ENCODE results near the gene PCDHGA2. TPM values are rescaled to one million over a fixed set of nuclear protein-coding genes. Genes with fewer than 3 reads are reported as not detected.

PCDHGA2 gene
- total RNA-seq, 1 donor from 2014 or later, result 0.23 TPM

- TF ChIP-seq, protein P1, sequence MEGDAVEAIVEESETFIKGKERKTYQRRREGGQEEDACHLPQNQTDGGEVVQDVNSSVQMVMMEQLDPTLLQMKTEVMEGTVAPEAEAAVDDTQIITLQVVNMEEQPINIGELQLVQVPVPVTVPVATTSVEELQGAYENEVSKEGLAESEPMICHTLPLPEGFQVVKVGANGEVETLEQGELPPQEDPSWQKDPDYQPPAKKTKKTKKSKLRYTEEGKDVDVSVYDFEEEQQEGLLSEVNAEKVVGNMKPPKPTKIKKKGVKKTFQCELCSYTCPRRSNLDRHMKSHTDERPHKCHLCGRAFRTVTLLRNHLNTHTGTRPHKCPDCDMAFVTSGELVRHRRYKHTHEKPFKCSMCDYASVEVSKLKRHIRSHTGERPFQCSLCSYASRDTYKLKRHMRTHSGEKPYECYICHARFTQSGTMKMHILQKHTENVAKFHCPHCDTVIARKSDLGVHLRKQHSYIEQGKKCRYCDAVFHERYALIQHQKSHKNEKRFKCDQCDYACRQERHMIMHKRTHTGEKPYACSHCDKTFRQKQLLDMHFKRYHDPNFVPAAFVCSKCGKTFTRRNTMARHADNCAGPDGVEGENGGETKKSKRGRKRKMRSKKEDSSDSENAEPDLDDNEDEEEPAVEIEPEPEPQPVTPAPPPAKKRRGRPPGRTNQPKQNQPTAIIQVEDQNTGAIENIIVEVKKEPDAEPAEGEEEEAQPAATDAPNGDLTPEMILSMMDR (conservative IDR thresholded peaks at IDR 0.05; ENCODE audit: low read depth, low read length), result peak; percentile 17
- peak within 1 kb of the TSS; percentile 4 for H3K4me3 ChIP-seq (ENCODE audit: low read depth, low read length)
- DNase-seq (ENCODE audit: low read depth), result no peak
These were observed 25.5 kb downstream of the PCDHGA2 start, which contains the start of gene PCDHGA5 for GRCh38 chr5:141363952-141364660. TSS of gene PCDHGA5 (plus strand) at chr5:141364162. CDS start at chr5:141364331, 169 bp downstream.

GRCh38 chr5:141366016-141366896 lies 27.7 kb downstream of the PCDHGA2 start:
- no peak for DNase-seq (ENCODE audit: low read depth)
- TF ChIP-seq, protein P1 (conservative IDR thresholded peaks at IDR 0.05; ENCODE audit: low read depth, low read length), result no peak

GRCh38 chr5:141369994-141370848 lies 31.7 kb downstream of the PCDHGA2 start, which contains the start of gene PCDHGB3:
TSS of gene PCDHGB3 (plus strand) at chr5:141370242. CDS start at chr5:141370395, 153 bp downstream.
- TF ChIP-seq, protein P1 (conservative IDR thresholded peaks at IDR 0.05; ENCODE audit: low read depth, low read length), result peak; percentile 47
- DNase-seq (ENCODE audit: low read depth), result no peak
- H3K4me3 ChIP-seq (ENCODE audit: low read depth, low read length), result peak within 1 kb of the TSS; percentile 38

More at GRCh38 chr5:141366016-141366896, 27.7 kb downstream of the PCDHGA2 start:
- H3K4me3 ChIP-seq (ENCODE audit: low read depth, low read length), result no peak overlapping the region

- no peak overlapping the region for H3K4me3 ChIP-seq (ENCODE audit: low read depth, low read length)
- no peak for DNase-seq (ENCODE audit: low read depth)
- TF ChIP-seq, protein P1 (conservative IDR thresholded peaks at IDR 0.05; ENCODE audit: low read depth, low read length), result no peak
These were observed 33.3 kb downstream of the PCDHGA2 start for GRCh38 chr5:141371572-141372475.

DNA sequence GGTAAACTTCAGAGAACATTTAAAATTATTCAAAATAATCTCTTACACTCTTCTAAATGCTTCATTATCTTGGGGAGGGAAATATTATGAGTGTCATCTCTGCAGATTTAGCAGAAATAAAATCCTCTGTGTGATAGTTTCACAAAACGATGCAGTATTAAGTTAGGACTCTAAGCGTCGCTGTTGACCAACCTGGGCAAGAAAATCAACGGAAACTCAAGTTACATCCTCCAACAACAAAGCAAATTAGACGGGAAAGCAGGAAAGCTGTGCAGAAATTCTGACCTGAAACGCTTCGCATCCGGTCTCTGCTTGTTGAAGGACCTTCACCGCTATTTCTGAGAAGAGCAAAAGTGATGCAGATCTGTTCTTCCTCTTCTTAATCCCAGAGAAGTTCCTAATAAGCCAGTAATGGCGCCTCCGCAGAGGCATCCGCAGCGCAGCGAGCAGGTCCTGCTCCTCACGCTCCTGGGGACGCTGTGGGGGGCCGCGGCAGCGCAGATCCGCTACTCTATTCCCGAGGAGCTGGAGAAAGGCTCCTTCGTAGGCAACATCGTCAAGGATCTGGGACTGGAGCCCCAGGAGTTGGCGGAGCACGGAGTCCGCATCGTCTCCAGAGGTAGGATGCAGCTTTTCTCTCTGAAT lies 35.2 kb downstream of the PCDHGA2 start, which contains the start of gene PCDHGA6:
Gene PCDHGA6, plus strand, starts transcription at position 219 of the 645 bp plus-strand sequence. Its CDS starts 193 bp downstream, at position 412.
- no peak for DNase-seq (ENCODE audit: low read depth)
- peak within 1 kb of the TSS; percentile 45 for H3K4me3 ChIP-seq (ENCODE audit: low read depth, low read length)

More for the DNA sequence above, 35.2 kb downstream of the PCDHGA2 start, which contains the start of gene PCDHGA6:
- TF ChIP-seq, protein P1 (conservative IDR thresholded peaks at IDR 0.05; ENCODE audit: low read depth, low read length), result peak; percentile 57

Data from epithelial cell of proximal tubule (primary cell).